NCI-H774 (cell line): ENCODE measurements around the gene SLC16A14.
"Not testable (repeated sequence)": the region's sequence is repeated elsewhere in the genome, so short reads cannot be mapped to it uniquely, and the experiment has no call there.

ENCODE experiments used
- DNase-seq: peaks from one replicate; lab custom pipeline; 2025; lab: John Stamatoyannopoulos, UW

SLC16A14 gene, protein sequence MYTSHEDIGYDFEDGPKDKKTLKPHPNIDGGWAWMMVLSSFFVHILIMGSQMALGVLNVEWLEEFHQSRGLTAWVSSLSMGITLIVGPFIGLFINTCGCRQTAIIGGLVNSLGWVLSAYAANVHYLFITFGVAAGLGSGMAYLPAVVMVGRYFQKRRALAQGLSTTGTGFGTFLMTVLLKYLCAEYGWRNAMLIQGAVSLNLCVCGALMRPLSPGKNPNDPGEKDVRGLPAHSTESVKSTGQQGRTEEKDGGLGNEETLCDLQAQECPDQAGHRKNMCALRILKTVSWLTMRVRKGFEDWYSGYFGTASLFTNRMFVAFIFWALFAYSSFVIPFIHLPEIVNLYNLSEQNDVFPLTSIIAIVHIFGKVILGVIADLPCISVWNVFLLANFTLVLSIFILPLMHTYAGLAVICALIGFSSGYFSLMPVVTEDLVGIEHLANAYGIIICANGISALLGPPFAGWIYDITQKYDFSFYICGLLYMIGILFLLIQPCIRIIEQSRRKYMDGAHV

DNA sequence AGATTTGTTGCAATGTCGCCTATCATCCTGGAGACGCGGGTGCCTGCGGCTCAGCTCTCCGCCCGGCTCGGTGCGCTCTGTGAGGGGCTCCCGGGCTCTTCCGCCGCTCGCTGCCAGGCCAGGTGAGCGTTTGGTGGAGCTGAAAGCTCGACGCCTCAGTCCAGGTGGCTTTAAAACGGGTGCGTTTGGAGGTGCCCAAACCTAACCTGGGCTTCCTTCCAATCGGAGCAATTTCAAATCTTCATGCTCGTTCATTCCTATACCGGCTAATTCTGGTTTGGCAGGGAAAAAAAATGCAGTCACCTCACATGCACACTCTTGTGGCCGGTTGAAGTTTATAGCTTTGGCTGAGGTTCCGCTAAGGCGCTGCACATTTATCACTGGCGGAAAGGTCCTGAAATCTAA is at the start of gene SLC16A14:
TSS of gene SLC16A14 (minus strand) at position 274 of the 405 bp plus-strand sequence. CDS start 9,572 bp downstream, outside the sequence.
- peak; percentile 33 for DNase-seq

DNA sequence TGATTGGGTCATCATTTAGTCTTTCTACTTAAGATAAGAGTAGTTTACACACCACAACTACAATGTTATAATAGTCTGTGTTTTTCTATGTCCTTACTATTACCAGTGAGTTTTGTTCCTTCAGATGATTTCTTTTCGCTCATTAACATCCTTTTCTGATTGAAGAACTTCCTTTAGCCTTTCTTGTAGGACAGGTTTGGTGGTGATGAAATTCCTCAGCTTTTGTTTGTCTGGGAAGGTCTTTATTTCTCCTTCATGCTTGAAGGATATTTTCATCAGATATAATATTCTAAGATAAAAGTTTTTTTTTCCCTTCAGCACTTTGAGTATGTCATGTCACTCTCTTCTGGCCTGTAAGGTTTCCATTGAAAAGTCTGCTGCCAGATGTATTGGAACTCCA is 38.0 kb upstream of the SLC16A14 start:
- DNase-seq = no peak

DNA sequence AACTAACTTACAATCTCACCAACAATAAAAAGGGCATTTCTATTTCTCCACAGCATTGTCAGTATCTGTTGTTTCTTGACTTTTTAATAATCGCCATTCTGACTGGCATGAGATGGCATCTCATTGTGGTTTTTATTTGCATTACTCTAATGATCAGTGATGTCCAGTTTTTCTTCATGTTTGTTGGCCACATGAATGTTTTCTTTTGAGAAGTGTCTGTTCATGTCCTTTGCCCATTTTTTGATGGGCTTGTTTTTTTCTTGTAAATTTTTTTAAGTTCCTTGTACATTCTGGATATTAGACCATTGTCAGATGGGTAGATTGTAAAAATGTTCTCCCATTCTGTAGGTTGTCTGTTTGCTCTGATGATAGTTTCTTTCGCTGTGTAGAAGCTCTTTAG is 33.2 kb upstream of the SLC16A14 start:
- not testable (repeated sequence) for DNase-seq

DNA sequence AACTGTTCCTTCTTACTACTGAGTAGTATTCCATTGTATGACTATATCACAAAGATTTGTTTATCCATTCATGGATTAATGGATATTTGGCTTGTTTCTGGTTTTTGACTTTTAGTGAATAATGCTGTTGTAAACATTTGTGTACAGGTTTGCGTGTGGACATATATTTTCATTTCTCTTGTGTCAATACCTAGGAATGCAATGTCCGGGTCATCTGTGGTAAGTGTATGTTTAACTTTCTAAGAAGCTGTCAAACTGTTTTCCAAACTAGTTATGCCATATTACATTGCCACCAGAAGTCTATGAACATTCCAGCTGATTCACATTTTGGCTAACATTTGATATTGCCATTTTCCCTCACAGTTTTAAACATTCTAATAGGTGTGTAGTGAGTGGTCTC is 29.1 kb upstream of the SLC16A14 start:
- no peak for DNase-seq

DNA sequence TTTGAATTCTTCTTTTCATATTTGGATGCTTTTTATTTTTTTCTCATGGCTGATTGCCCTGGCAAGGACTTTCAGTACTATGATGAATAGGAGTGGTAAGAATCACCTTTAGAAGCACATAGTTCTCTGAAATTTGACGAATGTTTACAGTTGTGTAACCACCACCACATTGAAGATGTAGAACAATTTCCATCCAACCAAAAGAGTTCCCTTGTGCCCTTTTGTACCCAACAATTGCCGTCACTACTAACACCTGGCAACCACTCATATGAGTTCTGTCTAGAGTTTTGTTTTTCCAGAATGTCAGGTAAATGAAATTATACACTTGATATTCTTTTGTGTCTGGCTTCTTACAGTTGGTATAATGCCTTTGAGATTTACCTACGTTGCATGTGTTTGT is 28.7 kb upstream of the SLC16A14 start:
- DNase-seq = no peak

DNA sequence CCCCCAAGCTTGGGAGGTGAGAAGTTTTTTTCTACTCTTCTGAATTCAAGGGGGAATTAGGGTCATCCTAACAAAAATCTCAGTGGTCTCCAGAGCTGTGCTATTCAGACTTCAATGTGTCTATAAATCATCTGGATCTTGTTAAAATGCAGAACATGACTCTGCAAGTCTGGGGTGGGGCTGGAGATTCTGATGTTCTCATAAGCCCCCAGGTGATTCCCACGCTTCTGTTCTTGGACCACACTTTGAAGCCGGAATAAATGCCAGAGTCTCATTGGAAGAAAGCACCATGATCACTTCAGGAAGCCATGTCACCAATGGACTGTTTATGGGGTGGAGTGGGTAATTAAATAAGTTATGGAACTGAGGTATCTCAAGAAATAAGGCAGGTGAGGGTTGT is 22.2 kb upstream of the SLC16A14 start:
- no peak for DNase-seq

DNA sequence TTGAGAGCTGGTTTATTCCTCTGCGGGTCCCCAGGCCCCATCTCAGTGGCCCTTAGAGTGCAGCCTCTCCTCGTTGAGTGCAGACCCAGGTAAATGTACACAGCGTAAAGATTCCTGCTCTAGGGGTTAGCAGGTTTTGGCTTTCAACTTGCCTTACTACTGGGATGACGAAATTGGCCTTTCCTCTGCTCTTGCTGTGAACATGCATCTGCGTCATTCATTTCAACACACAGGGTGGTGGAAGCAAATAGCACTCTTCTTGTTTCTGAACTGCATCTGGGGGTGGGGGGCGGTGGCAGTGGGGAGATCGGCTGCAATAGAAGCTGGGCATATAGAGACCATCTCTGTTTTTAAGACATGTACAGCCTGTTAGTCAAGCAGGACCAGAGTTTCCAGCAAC is 16.5 kb upstream of the SLC16A14 start:
- no peak for DNase-seq

DNA sequence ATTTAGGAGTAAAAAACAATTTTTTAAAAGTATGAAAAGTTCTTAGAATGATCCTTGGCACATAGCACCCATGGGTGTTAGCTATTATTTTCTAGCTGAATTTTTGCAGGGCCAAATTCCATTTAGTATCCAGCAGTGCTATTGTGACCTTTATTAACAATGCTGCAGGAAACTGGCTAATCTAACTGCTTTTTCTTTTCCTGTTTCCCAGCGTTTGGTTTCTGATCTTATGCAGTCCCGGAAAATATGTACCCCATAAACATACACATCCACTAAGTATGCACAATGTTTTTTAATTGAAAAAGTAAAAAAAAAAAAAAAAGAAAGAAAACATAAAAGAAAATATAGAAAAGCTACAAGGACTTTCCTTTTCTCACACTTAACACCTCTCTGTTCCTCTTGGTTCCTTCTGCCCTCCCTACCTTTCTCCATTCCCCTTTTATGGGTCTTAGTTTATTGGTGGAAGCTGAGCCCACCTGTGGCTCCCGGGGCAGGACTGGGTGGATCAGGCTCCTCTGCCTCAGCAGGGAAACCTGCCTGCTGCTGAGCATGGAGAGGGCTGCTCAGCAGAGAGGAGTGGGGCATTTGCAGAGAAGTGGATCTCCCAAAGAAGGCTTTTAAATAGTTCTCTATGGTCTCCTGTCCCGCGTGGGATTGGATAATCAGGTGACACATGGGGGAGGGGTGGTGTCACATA is 9.3 kb upstream of the SLC16A14 start:
- no peak for DNase-seq

DNA sequence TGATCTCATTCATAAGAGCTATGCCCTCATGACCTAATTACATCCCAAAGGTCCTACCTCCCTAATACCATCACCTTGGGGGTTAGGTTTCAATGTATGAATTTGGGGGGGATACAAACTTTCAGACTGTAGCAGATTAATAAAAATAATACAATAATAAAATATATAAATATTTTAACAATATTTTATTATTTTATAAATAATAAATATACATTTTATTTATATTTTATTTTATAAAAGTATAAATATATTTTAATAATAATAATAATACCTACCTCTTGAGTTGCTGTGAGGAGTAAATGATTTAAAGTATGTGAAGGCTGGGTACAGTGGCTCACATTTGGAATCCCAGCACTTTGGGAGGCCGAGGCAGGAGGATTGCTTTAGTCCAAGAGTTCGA is 8.1 kb upstream of the SLC16A14 start:
- no peak for DNase-seq

DNA sequence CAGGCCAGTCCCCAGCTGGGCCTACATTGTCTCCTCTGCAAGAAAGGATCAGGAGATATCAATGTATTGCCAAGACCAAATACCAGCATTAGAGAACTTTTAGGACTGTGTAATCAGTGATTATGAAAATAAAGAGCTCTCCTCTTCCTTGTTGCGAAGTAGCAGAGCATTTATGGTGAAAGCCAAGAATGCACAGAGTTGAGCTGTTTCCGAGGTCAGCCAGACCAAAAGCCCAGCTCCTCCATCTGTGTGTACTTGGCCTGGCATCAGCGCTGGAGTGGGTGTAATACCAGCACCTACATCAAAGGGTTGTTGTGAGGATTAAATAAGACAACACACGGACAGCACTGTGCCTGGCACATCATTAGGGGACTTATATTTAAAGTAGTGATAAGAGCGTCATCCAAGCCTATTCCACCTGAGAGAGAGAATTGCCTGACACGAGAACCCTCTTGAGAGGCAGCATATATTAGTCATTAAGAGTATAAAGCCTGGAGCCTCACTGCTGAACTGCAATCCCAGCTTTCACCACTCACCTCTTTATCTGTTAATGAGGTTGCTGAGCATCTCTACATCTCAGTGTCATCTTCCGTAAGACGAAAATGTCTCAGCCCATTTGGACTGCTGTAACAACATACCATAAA is 7.4 kb upstream of the SLC16A14 start:
- DNase-seq = no peak

DNA sequence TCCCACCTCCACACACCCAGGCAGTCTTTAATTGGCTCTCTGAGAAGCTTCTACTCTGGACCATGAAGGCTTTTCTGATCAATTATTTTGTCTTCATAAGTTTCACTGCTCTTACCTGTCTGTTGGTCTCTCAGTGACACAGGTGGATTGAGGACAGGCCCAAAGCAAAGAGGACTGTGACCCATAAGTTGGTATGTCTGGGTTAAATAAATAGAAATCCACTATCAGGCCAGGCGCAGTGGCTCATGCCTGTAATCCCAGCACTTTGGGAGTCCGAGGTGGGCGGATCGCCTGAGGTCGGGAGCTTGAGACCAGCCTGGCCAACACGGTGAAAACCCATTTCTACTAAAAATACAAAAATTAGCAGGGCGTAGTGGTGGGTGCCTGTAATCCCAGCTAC is 2.7 kb upstream of the SLC16A14 start:
- no peak for DNase-seq

DNA sequence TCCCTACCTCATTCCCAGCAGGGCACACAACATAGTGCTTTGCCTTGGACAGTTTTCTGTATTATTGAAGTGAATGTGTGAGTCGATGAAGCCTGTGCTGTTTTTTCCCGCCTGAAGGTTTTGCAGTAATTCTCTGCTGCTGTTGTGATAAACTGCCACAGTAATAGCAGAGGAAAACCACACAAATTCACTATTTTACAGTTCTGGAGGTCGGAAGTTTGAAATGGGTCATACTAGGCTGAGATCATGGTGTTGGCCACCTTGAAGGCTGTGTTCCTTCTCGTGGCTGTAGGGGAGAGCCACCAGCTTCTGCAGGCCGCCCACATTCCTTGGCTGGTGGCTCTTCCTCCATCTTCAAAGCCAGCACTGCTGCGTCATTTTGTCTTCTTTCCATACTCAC is 678 bp upstream of the SLC16A14 start:
- DNase-seq = no peak

DNA sequence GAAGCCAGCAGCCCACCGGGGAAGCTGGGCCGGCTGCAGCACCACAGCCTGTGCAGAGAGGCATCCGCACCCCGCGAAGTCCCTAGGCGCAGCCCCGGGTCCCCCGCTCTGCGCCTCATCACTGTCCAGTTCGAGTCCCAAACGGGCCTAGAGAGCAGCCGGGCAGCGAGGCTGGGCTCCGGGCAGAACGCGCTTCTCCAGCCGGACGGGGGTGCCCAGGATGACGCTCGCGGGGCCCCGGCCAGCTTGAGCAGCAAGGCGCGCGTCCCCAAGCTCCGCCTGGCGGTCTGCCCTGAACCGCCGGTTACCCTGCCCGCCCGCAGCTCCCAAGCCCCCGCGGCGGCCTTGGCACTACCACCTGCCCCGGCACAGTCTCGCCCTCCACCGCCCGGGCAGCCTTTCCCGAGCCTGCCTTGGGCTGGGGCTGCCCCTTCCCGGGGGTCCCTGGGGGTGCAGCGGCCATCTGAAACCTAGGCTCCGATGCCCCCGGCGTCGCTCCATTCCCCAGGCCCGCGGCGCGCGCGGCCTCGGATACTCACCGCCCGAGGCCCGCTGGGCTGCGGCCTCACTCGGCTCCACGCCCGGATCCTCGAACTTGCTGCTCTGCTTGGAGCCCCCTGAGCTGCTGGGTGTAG is 591 bp downstream of the SLC16A14 start:
- DNase-seq = peak; percentile 37

DNA sequence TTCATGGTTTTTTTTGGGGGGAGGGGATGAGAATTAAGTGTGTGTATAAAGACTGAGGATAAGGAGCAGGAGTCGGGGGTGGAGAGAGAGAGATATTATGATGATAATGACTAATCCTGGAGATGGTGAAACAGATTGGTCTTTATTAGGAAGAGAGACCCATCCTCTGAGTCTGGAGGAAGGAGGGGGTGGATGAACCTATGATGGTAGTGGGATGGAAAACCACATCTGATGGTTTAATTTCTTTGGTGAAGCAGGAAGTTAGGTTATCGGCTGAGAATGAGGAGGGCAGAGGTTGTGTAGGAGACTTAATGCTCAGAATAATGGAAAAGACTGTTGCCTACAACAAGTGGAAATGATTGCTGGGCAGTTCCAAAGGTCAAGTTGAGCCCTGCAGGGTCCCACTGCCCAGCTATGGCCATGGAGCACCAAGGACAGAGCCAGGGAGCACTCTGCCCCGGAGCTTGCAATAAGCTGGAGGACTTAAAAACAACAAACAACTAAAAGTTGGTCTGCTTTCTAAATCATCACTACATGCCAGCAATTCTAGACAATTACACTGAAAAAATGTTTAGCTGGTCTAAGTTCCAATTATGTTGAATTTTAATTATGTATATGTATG is 7.9 kb downstream of the SLC16A14 start:
- DNase-seq = no peak

DNA sequence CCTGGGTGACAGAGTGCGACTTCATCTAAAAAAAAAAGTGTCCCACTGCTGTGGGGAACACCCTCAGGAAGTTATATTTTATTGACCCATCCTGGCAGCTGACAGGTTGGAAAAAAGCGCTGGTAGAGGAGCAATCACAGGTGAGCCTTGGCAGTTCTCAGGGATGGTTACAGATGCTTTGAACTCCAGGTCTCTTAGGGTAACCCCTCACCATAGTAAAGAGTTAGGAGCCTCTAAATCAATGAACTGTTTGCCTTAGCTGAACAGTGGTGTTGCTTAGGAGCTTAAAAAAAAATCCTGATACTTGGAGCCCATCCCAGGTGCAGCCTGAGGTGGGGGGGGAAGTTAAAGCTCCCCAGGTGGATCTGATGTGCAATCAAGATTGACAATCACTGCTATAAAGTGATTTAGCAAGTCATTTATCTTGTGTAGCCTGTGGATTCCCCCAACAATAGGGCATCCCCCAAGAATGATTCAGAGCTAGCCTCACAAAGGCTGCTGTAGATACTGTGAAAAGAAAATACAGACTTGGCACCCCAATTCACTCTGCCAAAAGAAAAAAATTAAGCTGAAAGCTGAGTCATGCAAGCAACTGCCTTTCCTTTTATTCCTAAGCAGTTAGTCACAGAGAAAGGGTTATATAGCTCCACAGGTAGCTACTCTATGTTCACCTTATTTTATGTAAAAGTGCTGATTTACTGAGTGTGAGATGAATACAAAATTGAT is 14.8 kb downstream of the SLC16A14 start:
- DNase-seq = no peak

DNA sequence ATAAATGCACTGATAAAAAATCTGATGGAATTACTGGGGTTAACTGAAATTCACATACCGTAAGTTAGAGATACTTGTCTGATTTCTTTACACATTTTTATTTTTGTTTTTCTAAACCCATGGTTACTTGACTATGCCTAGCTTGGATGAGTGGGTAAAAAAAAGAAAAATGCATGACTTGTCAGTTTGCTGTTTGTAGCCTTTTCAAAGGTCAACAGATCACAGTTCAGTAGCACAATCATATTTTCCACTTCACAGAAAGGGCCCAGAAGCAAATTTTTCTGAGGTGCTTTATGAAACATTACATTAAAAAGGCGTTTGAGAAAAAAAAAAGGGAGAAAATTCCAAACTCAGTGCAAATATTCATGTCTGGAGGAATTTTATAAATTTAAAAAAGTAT is 16.4 kb downstream of the SLC16A14 start:
- DNase-seq = no peak

DNA sequence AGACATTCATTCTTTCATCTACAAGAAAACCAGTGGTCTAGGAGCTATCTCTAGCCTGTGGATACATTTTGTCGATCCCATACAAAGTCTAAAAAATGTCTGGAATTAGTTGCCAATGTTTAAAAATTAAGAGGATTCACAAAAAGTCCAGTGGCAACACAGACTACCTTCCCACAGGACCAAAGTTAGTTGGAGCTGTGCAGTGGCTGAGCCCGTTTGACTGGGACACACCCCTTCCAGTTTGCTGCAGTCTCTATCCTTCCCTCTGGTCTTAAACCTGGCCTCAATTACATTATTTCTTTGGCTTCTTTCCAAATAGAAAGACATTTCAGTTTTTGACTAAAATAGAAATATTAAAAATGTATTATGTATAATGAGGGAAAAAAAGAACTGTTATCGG is 18.6 kb downstream of the SLC16A14 start:
- no peak for DNase-seq

DNA sequence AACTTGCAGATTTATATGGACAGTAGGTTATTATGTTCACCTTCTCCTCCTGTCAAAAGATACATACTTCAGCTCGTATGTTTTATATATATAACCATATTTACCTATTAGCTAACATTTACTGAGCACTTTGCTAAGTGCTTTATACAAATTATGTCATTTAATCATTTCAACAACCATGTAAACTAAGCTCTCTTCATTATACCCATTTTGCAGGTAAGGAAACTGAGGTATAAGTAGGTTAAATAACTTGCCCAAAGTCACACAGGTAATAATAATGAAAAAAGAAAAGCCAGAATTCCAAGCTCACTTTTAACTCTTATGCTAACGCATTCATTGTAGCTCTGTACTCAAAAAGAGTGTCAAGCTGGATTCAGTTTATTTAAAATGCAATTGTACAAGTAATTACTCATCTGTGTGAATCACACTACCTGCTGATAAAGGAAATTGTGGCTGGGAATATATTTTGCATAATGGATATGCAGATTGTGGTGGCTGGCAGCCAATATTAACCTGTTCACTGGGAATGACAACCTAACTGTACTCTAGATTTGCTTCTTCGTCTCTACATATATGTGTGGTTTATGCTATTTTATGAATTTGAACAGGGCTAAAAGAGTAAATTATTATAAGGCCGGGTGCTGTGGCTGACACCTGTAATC is 20.6 kb downstream of the SLC16A14 start:
- DNase-seq = no peak

DNA sequence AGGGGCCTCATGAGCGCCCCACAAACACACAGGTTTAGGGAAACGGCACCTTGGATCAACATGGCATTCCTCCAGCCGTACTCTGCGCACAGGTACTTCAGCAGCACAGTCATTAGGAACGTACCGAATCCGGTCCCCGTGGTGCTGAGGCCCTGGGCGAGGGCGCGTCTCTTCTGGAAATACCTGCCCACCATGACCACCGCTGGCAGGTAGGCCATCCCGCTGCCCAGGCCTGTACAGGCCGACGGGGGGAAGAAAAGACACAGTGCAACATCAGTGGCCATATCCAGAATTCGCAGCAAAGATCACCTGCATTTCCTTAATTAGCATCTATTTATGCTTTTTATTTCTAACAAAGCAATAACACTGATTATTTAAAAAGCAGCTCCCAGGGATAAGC is 22.2 kb downstream of the SLC16A14 start:
- DNase-seq = no peak

DNA sequence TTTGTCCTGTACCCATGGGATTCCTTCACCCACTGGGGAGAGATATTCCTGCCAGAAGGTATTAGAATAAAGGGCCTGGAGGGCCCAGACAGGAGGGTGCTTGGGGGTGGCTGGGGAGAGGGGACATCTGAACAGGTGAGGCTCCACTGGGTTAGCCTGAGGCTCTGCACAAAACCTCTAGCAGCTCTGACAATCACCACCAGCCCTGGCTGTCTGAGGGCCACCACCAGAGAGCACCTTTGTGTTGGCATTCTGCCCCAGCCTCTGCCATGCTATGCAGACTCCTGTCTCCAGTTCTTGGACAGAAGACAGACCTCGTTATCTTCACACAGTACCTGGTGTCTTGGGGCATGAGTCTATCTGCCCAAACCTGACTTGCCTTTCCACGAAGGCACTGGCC is 25.3 kb downstream of the SLC16A14 start:
- DNase-seq = no peak

DNA sequence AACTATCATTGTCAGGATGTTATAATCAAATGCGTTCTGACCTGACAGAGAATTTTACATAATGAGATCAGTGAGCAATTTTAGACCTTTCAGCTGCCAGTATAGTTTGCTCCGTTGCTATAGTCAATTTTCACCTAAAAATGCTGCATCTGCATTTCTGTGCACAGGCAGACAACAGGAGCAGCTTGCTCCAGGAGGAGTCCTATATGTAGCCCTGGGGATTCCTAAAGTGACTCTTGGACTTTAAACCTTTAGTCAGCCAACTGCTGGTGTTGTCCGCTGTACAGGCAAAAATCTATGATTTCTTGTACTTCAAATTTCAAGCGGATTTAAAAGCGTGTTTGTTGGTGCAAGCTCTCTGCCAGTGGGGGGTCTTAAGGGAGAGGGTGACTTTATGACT is 25.7 kb downstream of the SLC16A14 start:
- no peak for DNase-seq
